Endothelial cell (in vitro differentiated cells): ENCODE data around the gene DHX40. TPM values are rescaled to one million over a fixed set of nuclear protein-coding genes. Genes with fewer than 3 reads are reported as not detected.
A peak's percentile ranks its signal among the peaks of the same experiment; 100 is the strongest.
"Not testable (repeated sequence)": the region's sequence is repeated elsewhere in the genome, so short reads cannot be mapped to it uniquely, and the experiment has no call there.

Source experiments
- DNase-seq: peaks from one replicate; pipeline ENCODE4 v3.0.0; 2021; ENCODE audit warnings: low spot score
- H3K27ac Mint-ChIP-seq: one replicate; pipeline ENCODE4 v1.8.0; 2021; ENCODE audit warnings: mixed read lengths, inconsistent platforms; ENCODE audit not compliant: unreplicated experiment
- H3K27me3 Mint-ChIP-seq: one replicate; pipeline ENCODE4 v1.8.0; 2021; ENCODE audit warnings: mild to moderate bottlenecking, moderate library complexity, mixed read lengths, inconsistent platforms; ENCODE audit not compliant: unreplicated experiment
- H3K36me3 Mint-ChIP-seq: one replicate; pipeline ENCODE4 v1.8.0; 2021; ENCODE audit warnings: mild to moderate bottlenecking, low read depth, mixed read lengths, inconsistent platforms; ENCODE audit not compliant: unreplicated experiment
- H3K4me1 Mint-ChIP-seq: one replicate; pipeline ENCODE4 v1.8.0; 2021; ENCODE audit warnings: mild to moderate bottlenecking, mixed read lengths, inconsistent platforms; ENCODE audit not compliant: unreplicated experiment
- H3K4me3 Mint-ChIP-seq: one replicate; pipeline ENCODE4 v1.8.0; 2021; ENCODE audit warnings: mild to moderate bottlenecking, mixed read lengths, inconsistent platforms; ENCODE audit not compliant: unreplicated experiment
- H3K9me3 Mint-ChIP-seq: one replicate; pipeline ENCODE4 v1.8.0; 2021; ENCODE audit warnings: mixed read lengths, inconsistent platforms; ENCODE audit not compliant: unreplicated experiment
- CTCF ChIP-seq: fragments of 200-600 bp; sonication (generic); IDR thresholded peaks from one replicate; pipeline ENCODE4 v1.5.0; 2021; ENCODE audit warnings: antibody characterized with exemption; ENCODE audit not compliant: unreplicated experiment
- total RNA-seq: library from RNA; stranded (reverse); fragmentation: NEBNext Ultra II Directional; extraction: Animal tissue kit (Norgen Biotek cat#: 25700); gene quantifications from one replicate; pipeline ENCODE4 v1.2.1, GENCODE V29; 2021; ENCODE audit not compliant: unreplicated experiment

Gene DHX40
- total RNA-seq, 1 donor from 2014 or later, result 26.3 TPM

- Mint-ChIP-seq H3K27me3 (no peaks in the 10 kb centered on the region), H3K36me3 (peaks cover 3% of the 10 kb centered on the region), H3K27ac (no peak overlapping the region), H3K4me1 (no peaks in the 10 kb centered on the region), H3K4me3 (no peak overlapping the region), H3K9me3 (no peaks in the 10 kb centered on the region)
- no peak for TF ChIP-seq CTCF
- DNase-seq, result no peak
Observed at GRCh38 chr17:59572301-59572924, 7.0 kb downstream of the DHX40 start.

DNA sequence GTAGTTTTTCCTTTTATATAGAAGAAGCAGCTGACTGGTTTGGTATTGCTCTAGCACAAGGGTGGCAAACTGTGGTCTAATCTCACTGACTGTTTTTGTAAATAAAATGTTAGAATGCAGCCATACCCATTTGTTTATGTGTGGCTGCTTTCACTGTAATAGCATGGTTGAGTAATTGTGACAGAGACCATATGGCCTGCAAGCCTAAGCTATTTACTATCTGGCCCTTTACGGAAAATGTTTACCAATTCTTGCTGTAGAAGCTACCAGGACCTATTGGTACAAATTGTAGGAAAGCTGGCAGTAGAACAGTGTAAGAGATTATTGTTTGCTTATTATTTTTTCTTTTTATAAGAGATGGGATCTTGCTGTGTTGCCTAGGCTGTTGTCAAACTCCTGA lies 18.8 kb downstream of the DHX40 start:
- H3K36me3 Mint-ChIP-seq, H3K27ac Mint-ChIP-seq, DNase-seq, H3K4me1 Mint-ChIP-seq, H3K9me3 Mint-ChIP-seq, H3K27me3 Mint-ChIP-seq, H3K4me3 Mint-ChIP-seq: not testable (repeated sequence)

- DNase-seq, result no peak
- no peak for TF ChIP-seq CTCF
- H3K36me3 Mint-ChIP-seq, result peaks cover 15% of the 10 kb centered on the region
- H3K27ac Mint-ChIP-seq, result no peak overlapping the region
- no peaks in the 10 kb centered on the region for H3K4me1 Mint-ChIP-seq
- H3K9me3 Mint-ChIP-seq, result no peaks in the 10 kb centered on the region
- H3K4me3 Mint-ChIP-seq, result no peak overlapping the region
- H3K27me3 Mint-ChIP-seq, result no peaks in the 10 kb centered on the region
Observed at GRCh38 chr17:59600169-59600568, 34.8 kb downstream of the DHX40 start.

- TF ChIP-seq CTCF, result no peak
- Mint-ChIP-seq H3K4me1 (no peaks in the 10 kb centered on the region), H3K27me3 (no peaks in the 10 kb centered on the region), H3K27ac (no peak overlapping the region), H3K9me3 (no peaks in the 10 kb centered on the region), H3K36me3 (peaks cover 15% of the 10 kb centered on the region), H3K4me3 (no peak overlapping the region)
- no peak for DNase-seq
Observed at GRCh38 chr17:59601130-59601529, 35.7 kb downstream of the DHX40 start.

GRCh38 chr17:59607061-59607460 lies 41.7 kb downstream of the DHX40 start:
- peaks cover 5% of the 10 kb centered on the region for H3K4me1 Mint-ChIP-seq
- no peak overlapping the region for H3K27ac Mint-ChIP-seq
- TF ChIP-seq CTCF, result no peak
- H3K4me3 Mint-ChIP-seq, result no peak overlapping the region
- H3K36me3 Mint-ChIP-seq, result peaks cover 10% of the 10 kb centered on the region
- no peaks in the 10 kb centered on the region for H3K27me3 Mint-ChIP-seq
- DNase-seq, result peak; percentile 6
- no peaks in the 10 kb centered on the region for H3K9me3 Mint-ChIP-seq
